Stimulated activated naive CD8-positive, alpha-beta T cell treated with anti-CD3 and anti-CD28 coated beads, Interleukin-15, Interleukin-2, amounts not matched to agents 100 U/mL and 50 U/mL, for 24 hours (primary cell): ENCODE measurements around the gene RFX2.

ENCODE experiments used
- ATAC-seq: fragments of 150-1000 bp; cut with Tn5 transposase; one replicate; pipeline ENCODE4 v1.10.0; 2021
- DNase-seq: peaks from one replicate; pipeline ENCODE4 v3.0.0; 2021

The RFX2 gene

DNA sequence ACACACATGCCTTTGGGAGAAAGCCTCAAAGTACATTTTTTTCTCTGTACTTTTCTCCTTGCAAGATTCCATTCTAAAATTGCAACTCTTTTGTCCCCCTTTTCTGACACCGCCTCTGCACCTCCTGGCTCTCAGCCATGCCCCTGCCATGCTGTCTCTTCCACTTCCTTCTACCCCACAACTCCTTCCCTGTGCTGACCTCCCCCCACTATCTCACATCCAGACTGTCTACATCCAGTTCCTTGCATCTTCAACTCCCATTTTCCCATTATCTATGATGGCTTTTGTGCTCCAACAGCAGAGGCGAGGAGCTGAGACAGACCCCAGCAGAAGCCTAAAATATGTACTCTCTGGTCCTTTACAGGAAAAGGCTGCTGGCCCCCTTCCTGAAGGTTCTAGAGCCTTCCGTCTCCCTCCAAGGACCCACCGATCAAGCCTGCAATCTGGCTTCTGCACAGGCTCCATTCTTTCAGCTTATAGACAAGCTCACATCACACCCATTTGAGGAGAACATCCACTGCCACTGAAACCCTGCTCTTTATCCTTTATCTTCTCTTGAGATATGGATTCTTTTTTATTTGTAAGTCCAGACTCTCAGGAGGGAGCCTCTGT lies 50.2 kb downstream of the RFX2 start:
- DNase-seq = no peak
- ATAC-seq = no peak

DNA sequence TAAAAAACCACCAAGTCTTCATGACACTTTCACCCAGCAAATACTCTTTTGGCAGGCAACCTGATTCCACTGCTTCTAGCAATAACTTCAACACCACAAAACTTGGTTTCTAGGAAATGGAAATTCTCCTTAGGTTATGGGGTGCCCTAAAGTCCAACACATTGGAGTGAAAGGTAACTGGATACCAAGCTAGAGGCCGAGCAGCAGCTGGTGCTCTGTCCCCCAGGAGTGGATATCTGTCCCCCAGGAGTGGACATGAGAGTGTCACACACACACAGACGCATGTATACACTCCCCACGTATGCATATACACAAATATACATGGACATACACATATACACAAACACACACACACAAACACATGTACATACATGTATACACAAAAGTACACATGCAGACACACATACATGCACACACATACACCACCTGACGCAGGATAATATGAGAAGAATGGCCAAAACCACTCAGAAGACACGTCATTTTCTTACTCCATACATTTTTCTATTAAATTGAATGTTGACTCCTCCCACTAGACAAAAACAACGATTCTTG lies 50.8 kb downstream of the RFX2 start:
- DNase-seq (no peak), ATAC-seq (no peak)

- DNase-seq = no peak
- no peak for ATAC-seq
Observed at GRCh38 chr19:6058518-6059201, 51.6 kb downstream of the RFX2 start.

GRCh38 chr19:6057651-6058517 lies 52.4 kb downstream of the RFX2 start:
- ATAC-seq (no peak), DNase-seq (no peak)

DNA sequence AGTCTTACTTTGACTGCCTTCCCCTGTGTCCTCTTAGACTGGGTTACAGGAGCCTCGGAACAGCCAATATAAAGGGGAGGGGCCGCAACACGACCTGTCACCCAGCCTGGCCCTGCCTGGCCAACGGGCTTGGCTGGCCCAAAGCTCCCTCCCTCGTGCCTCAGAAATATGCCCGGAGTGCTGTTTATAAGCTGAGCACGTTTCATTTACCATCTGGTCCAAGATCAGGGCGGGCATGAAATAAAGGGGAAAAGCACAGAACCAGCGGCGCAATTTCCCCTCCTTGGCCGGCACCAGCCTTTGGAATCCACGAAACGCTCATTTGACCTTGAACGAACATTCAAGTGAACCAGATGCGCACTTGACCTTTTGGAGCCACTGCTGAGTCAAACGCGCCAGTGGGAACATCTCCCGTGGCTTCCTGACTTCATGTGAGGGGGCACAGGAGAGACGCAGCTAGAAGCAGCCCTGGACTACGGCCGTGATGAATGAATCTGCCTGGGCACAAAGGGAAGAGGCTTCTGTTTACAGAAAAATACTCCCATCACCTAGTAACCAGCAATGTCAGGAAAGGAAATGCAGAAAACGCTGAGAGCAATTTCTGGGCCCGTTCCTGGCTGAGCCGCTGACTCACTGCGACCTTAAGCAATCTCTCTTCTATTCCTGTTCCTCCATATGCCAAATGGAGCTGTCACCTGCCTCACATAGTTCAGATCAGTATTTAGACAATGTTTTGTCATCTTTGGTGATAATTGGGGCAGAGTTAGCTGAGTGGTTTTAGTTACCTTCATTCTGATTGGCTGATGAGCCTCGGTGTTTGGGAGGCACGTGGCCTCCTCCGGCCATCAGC lies 53.3 kb downstream of the RFX2 start:
- DNase-seq (peak; percentile 34), ATAC-seq (peak; percentile 51)

DNA sequence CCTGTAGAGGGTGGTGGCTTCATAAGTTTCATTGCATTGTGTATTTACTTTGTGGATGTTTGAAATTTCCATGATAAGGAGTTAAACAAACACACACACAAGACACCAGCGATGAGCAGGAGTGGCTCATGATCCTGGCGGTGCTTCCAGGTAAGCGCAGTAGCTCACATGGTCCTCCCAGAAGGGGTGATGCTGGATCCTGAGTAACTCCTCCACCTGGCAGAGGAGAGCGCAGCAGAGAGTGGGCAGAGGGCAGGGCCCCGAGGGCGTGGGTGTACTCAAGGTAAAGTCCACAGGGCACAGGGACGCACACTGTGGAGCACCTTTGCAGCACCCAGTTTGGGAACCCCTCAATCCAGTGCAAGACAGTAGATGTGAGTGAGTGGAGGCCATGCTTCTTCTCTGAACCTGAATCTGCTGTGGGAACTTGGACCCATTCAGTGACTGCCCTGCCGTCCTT lies 54.0 kb downstream of the RFX2 start:
- ATAC-seq (no peak), DNase-seq (no peak)

DNA sequence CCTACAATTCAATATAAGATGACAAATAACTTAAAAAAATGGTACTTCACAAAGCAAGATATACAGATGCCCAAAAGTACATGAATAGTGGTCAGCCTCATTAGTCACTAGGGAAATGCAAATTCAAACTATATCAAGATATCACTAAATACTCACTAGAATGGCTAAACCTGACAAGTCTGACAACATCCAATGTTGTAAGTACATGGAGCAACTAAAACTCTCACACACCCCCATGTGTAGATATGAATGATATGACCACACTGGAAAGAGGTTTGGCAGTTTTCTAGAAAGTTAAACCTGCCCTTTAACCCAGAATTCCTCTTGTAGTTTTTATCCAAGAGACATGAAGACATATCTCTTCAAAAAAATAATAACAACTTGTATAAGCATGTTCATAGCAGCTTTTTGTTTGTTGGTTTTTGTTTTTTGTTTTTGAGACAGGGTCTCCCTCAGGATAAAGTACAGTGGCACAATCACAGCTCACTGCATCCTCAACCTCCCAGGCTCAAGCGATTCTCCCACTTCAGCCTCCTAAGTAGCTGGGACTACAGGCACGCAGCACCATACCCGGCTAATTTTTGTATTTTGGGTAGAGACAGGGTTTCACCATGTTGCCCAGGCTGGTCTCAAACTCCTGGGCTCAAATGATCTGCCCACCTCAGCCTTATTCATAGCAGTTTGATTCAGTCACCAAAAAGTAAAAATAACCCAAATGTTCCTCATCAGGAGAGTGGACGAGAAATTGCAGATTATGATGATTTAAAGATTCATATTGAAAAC lies 55.1 kb downstream of the RFX2 start:
- ATAC-seq (no peak), DNase-seq (no peak)

- ATAC-seq (peak; percentile 98), DNase-seq (peak; percentile 81)
Observed at GRCh38 chr19:6048793-6049405, 61.4 kb downstream of the RFX2 start.

- ATAC-seq = no peak
- DNase-seq = no peak
Observed at GRCh38 chr19:6048348-6048747, 62.0 kb downstream of the RFX2 start.

GRCh38 chr19:6047741-6048251 lies 62.5 kb downstream of the RFX2 start:
- DNase-seq (no peak), ATAC-seq (no peak)

DNA sequence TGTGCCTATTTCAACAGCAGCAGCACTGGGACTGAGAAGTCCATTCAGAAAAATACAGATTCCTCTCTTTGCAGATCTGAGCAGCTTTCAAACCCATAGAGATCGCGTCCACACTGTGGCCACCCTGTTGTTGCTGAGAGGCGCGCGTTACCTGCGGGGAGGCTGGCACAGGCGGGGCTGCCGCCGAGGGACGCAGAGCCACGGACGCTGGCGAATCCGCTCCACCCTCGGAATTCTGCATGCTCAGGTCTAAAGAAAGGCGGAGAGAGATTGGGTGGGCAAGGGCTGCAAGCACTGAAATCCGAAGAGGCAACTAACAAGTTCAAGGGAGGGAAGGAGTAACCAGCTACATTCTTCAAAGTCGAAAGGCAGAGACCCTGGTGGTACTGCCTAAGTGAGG lies 63.0 kb downstream of the RFX2 start:
- ATAC-seq = no peak
- no peak for DNase-seq

GRCh38 chr19:6045108-6045507 lies 65.2 kb downstream of the RFX2 start:
- no peak for DNase-seq

DNA sequence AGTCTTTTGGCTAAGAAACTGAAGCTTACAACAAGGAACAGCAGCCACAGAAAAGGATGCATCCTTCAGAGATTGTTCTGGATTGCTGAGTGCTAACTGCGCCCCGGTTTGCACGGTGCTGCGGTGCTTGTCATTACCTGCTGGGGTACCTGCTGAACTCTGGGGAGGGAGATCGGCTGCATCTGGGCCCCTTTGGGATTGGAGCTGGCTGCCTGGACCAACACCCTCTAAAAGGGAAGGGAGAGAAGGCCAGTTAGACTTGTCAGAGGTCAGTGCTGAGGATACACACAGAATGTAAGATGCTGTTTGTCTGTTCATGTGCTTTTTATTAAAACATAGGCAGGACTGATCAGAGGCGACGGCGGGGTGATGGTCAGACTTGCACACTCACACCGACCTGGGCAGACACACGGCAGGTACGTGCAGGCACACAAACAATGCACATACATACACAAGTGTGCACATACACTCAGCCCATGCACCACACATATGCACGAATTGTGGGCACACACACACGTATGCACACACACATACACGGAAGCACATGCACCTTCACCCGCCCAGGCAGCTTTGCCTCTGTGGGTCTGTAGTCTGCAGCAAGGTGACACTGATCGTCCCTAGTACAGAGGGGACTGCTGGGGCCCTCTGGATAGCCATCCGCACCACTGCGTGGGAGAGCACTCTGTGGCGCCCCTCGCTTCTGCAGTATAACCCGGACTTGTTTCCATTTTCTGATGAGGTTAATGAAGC lies 66.1 kb downstream of the RFX2 start:
- DNase-seq (no peak), ATAC-seq (no peak)

More at GRCh38 chr19:6045108-6045507, 65.2 kb downstream of the RFX2 start:
- ATAC-seq = no peak

- no peak for DNase-seq
- ATAC-seq = no peak
Observed at GRCh38 chr19:6042776-6043726, 67.2 kb downstream of the RFX2 start.

DNA sequence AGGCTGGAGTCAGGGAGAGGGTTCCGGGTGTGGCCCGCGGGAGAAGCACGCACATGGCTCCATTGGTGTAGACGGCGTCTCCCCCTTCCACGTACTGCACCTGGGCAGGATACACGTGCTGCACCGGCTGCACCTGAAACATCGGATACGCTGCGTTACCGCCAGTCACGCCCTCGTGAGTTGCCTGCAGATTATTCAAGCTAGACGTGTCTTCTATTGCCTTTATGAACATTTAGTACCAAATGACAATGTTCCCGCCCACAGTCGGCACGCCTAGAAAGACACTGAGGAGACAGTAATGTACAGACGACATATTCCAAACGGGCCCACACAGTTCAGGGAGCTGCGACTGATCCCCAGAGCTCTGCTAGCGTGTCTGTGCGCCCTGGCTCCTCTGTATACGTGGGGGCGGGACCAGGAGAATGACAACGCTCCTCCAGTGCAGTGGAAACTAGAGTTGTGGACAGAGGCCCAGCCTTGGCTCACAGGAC lies 68.3 kb downstream of the RFX2 start:
- ATAC-seq = no peak
- DNase-seq = no peak

GRCh38 chr19:6041071-6041470 lies 69.2 kb downstream of the RFX2 start:
- DNase-seq (no peak), ATAC-seq (no peak)

- no peak for DNase-seq
- ATAC-seq = peak; percentile 44
Observed at GRCh38 chr19:6039566-6040225, 70.6 kb downstream of the RFX2 start.
